GM12875 (cell line): ENCODE results near the gene DDX3X.

Experiments used
- H3K4me3 ChIP-seq: one replicate; pipeline ENCODE4 v1.5.1; 2011; ENCODE audit warnings: low read depth, low read length, control low read depth
- TF ChIP-seq, protein P1 (sequence below): IDR thresholded peaks from 2 replicates; pipeline ENCODE4 v1.5.1; 2011; ENCODE audit warnings: low read depth, mild to moderate bottlenecking, control low read depth, inconsistent platforms, low read length, moderate library complexity, borderline replicate concordance; ENCODE audit not compliant: insufficient read depth

DDX3X gene

DNA sequence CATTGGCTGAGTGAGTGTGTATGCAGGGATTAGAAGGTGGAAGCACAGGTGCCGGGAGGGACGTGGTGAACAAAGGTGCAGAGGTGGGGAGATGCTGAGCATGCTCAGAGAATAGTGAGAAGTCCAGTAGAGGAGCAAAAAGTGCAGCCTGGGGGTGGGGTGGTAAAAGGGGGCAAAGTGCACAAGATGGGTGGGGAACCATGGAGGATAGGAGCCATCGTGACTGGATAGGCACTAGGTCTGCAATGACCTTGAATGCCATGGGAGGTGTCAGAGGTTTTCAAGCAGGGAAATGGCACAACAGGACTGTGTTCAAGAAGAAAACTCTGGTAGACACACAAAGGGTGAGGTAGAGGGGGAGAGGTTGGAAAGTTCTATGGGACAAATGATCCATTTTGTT lies 6.6 kb upstream of the DDX3X start:
- TF ChIP-seq, protein P1, sequence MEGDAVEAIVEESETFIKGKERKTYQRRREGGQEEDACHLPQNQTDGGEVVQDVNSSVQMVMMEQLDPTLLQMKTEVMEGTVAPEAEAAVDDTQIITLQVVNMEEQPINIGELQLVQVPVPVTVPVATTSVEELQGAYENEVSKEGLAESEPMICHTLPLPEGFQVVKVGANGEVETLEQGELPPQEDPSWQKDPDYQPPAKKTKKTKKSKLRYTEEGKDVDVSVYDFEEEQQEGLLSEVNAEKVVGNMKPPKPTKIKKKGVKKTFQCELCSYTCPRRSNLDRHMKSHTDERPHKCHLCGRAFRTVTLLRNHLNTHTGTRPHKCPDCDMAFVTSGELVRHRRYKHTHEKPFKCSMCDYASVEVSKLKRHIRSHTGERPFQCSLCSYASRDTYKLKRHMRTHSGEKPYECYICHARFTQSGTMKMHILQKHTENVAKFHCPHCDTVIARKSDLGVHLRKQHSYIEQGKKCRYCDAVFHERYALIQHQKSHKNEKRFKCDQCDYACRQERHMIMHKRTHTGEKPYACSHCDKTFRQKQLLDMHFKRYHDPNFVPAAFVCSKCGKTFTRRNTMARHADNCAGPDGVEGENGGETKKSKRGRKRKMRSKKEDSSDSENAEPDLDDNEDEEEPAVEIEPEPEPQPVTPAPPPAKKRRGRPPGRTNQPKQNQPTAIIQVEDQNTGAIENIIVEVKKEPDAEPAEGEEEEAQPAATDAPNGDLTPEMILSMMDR = no peak

DNA sequence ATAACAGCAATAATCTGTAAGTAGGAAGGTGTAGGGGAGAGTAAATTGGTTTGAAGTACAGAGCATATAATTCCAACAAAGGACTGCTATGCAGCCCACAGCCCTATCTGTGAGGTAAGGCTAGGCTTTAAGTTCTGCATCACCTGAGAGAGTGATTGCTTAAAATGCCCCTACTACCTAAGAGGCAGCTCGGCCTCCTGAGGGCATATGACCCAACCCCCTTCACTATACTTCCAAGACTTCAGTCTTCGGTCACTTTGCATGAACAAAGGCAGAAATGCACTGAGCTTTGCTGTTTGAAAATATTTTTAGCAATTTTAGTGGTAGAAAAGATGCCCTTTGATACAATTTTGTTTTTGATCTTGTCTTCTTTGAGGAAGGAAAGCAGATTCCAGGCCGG lies 4.9 kb upstream of the DDX3X start:
- TF ChIP-seq, protein P1 = no peak
- no peak overlapping the region for H3K4me3 ChIP-seq

More for the DNA sequence above, 6.6 kb upstream of the DDX3X start:
- no peak overlapping the region for H3K4me3 ChIP-seq

DNA sequence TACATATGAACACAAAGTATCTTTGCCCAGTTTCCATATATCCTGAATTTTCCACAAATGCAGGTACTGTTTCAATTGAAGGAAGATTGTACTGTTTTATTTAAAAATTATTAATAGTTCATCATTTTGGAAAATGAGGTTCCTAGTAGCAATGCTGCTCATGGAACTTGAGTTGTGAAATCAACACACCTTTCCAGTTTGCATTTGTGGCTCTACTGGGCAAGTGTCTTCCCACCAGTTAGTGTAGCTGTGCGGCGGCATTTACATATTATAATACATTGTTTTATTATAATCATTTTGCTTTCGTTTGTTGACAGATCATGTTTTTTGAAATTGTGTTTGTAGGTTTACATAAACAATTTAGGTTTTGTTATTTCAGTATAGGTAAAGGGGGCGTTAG lies 2.0 kb upstream of the DDX3X start:
- TF ChIP-seq, protein P1 = no peak

DNA sequence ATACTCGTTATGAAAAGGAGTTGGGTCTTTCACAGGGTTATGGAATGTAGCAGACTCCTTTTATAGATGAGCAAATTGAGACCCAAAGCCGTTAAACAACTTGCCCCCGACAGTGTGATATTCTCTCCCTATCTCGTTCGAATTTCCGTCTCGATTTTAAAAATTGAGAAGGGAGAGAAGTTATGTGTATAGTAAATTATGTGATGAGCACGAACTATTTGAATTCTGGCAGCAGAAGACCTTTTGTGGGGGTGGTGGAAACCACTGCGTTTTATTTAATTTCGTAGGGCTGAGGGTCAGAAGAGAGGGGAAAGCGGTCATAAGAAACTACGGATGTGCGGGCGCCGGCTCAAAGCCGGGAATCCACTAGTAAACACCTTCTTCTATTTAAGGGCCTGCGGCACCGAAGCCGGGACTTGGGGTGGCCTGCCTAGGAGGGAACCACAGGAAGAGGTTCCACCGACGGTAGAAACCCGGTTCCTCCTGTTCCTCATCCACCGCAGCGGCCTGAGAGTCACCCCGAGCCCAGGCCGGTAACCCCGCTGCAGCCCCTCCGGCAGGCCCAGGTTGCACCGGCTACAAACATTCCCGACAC lies 1.5 kb upstream of the DDX3X start:
- peak overlapping the region; percentile 87 for H3K4me3 ChIP-seq
- TF ChIP-seq, protein P1 = no peak

More for the DNA sequence above, 2.0 kb upstream of the DDX3X start:
- peak overlapping the region; percentile 87 for H3K4me3 ChIP-seq

DNA sequence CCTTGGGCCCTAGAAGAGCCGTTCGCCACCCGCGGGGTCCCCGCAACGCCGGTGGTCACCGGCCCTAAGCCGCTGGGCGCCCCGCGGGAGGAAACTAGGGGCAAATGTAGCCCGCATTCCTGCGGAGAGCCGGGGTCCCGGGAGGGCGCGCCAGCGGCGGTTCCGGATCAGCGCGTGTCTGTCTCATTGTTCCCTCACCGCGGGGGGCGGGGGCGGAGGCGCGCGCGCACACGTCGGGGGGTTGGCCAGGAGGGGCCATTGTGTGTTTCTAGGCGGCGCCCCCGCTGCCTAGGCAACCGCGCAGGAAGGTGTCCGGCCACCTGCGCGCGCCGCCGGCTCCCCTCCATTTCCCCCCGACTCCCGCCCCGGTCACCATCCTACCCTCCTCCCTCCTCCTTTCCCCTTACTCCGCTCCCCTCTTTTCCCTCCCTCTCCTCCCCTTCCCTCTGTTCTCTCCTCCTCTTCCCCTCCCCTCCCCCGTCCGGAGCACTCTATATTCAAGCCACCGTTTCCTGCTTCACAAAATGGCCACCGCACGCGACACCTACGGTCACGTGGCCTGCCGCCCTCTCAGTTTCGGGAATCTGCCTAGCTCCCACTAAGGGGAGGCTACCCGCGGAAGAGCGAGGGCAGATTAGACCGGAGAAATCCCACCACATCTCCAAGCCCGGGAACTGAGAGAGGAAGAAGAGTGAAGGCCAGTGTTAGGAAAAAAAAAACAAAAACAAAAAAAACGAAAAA lies 789 bp upstream of the DDX3X start:
- TF ChIP-seq, protein P1 = no peak
- peak overlapping the region; percentile 87 for H3K4me3 ChIP-seq

DNA sequence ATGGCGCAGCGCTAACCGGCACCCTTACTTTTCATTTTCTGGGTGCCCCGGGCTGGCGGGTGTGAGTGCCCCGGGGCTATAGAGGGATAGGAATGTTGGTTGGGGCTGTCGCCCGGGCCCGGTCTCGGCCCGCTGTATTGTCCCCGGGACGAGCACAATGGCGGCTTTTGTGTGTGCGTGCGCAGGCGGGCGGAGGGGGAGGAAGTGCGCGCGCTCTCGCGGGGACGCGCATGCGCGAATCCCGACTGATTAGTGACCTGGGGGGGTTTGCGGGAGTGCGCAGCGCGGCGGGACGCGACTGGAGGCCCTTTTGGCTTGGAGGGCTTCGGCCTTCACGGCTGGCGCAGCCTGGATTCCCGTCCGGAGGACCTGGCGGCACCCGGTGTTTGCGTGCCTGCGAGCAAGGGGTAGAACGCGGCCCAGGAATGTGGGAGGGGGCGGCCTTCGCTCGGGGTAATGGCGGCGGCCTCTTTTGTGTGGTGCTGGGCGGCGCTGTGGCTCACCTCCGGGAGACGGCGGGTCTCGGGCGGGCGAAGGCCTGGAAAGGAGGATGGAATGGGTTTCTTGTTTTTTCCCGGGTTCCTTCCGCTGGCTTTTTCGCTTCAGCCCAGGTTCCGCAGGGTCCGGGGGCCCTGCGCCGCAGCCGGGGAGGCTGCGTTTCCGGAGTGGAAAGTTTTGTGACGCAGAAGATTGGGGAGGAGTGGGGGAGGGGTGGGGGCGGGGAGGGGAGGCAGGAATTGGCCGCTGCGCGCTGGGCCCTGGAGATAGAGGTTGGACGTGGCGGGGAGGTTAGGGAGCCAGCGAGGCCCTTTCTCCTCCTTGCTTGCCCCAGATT lies 618 bp downstream of the DDX3X start:
- TF ChIP-seq, protein P1 = no peak
- H3K4me3 ChIP-seq = peak overlapping the region; percentile 87
